ENCODE measurements around the gene CYP4F2. TPM values are rescaled to one million over a fixed set of nuclear protein-coding genes. Genes with fewer than 3 reads are reported as not detected.
"Not testable (repeated sequence)": the region's sequence is repeated elsewhere in the genome, so short reads cannot be mapped to it uniquely, and the experiment has no call there.

The CYP4F2 gene
- total RNA-seq, 1 donor: 1.3 TPM

DNA sequence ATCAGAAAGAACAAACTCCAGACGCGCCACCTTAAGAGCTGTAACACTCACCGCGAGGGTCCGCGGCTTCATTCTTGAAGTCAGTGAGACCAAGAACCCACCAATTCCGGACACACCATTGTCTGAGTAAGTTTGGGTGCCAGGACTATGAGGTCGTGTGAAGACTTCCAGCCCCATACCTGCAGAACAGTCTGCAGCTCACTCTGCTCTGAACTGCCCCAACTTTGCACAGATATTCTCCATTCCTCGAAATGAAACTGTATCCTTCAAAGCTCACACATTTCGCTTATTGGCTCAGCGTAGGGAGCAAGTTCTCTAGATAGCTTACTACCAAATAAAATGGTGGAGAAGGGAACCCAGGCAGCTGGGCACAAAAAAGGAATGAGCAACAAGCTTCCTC, 2.6 kb upstream of the CYP4F2 start:
- no peak for DNase-seq (ENCODE audit: low read depth in 2 of 3, low spot score in 2 of 3)

DNA sequence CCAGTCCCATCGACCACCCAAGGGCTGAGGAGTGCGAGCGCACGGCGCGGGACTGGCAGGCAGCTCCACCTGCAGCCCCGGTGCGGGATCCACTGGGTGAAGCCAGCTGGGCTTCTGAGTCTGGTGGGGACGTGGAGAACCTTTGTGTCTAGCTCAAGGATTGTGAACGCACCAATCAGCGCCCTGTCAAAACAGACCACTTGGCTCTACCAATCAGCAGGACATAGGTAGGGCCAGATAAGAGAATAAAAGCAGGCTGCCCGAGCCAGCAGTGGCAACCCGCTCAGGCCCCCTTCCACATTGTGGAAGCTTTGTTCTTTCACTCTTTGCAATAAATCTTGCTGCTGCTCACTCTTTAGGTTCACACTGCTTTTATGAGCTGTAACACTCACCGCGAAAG, 2.2 kb upstream of the CYP4F2 start:
- peak in 1 of 3 donors; percentile 35 for DNase-seq (ENCODE audit: low read depth in 2 of 3, low spot score in 2 of 3)

DNA sequence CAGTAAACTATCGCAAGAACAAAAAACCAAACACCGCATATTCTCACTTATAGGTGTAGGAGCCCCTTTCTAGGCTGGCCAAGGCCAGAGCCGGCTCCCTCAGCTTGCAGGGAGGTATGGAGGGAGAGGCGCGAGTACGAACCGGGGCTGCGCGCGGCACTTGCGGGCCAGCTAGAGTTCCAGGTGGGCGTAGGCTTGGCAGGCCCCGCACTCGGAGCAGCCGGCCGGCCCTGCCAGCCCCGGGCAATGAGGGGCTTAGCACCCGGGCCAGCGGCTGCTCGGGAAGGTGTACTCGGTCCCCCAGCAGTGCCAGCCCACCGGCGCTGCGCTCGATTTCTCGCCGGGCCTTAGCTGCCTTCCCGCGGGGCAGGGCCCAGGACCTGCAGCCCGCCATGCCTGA, 1.7 kb upstream of the CYP4F2 start:
- DNase-seq (ENCODE audit: low read depth in 2 of 3, low spot score in 2 of 3): not testable (repeated sequence)

DNA sequence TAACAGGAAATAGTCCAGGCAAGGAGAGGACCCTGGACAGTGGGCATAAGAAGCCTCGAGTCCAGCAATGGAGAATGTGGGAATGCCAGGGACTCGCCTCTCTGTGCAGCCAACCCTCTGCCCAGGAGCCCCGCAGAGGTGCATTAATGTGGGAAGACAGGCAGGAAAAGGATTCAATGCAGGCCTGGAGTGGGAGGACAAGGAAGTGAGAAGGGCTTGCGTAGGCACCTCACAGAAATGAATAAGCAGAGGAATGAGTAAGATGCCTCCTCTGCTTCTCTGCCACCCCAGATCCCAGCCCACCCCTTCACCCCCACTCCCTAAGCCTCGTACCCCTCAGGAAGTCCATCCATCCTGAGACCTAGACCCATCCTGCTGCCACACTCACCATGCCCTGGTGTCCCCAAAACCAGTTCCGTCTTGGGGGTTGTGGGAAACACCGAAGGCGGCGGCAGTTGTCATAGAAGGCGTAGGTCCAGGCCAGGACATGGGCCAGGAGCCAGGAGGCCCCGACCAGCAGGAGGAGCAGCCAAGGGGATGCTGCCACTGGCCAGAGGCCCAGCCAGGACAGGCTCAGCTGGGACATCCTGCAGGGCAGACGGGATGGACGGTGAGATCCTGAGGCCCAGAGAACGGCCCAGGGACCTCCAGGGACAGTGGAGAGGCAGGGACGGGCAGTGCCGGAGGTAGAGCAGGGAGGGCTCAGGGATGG, 692 bp downstream of the CYP4F2 start:
- no peak for DNase-seq (ENCODE audit: low read depth in 2 of 3, low spot score in 2 of 3)

DNA sequence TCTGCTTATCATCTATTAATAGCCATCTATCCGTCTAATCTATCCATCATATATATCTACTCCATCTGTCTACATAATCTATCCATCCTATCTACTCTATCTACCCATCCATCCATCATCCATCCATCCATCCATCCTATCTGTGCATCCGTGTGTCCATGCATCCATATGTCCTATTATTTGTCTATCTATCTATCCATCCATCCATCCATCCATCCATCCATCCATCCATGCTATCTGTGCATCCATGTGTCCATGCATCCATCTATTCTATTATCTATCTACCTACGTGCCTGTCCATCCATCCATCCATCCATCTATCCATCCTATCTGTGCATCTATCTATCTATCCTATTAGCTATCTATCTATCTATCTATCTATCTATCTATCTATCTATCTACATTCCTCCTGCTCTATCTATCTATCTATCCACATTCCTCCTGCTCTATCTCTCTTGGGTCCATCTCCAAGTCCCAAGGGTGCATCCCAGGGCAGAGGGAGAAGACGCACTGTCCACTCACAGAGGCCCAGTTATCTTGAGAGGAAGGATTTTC, 1.9 kb downstream of the CYP4F2 start:
- no peak for DNase-seq (ENCODE audit: low read depth in 2 of 3, low spot score in 2 of 3)

DNA sequence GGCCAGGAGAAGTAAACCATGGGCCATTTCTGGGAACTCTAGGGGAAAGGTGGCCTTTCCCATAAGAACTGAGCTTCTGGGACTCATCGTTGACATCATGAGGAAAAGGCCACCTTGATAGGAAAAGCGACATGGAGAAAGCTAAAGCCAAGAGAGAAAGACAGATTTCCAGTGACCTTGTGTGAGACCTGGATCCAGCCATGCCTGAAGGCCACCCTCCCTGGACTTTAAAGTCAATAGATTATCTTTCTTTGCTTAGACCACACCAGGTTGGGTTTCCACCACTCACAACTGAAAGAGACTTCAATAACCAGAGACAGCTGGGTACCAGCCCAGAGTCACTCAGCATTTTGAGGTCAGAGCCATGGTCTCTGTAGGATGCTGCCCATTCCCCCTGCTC, 3.5 kb downstream of the CYP4F2 start:
- DNase-seq (ENCODE audit: low read depth in 2 of 3, low spot score in 2 of 3): no peak

DNA sequence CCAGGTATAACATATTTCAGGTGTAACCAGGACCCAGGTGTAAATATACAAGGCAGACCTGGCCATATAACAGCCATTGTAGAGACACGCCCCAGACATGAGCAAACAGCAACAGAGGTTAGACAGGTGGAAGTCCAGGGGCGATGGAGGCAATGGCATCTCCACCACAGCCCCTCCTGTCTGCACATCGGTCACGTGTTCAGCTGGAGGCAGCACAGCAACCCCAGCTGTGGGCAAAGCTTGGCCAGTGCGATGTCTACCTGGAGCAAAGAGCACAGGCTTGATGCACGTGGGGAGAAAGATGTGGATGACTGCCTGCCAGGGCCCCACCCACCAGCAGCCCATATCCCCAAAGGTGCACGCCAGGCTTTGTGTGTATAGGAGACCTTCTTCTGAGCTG, 4.4 kb downstream of the CYP4F2 start:
- no peak for DNase-seq (ENCODE audit: low read depth in 2 of 3, low spot score in 2 of 3)

DNA sequence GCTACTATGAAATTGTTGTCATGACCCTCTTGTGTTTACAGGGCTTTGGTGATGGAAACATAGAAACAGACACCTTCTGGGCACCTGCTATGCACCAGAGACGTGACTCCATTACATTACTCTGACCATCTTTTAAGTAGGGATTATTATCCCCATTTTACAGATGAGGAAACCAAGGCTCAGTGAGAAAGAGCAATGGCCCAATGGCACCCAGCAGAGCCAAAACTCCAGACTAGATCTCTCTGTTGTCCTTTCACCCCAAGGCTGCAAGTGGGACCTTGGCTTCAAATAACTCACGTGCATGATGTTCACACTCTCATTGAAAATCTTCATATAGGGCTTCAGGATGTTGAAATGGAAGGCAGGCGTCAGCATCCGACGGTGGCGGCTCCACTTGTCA, 5.9 kb downstream of the CYP4F2 start:
- DNase-seq (ENCODE audit: low read depth in 2 of 3, low spot score in 2 of 3): no peak

DNA sequence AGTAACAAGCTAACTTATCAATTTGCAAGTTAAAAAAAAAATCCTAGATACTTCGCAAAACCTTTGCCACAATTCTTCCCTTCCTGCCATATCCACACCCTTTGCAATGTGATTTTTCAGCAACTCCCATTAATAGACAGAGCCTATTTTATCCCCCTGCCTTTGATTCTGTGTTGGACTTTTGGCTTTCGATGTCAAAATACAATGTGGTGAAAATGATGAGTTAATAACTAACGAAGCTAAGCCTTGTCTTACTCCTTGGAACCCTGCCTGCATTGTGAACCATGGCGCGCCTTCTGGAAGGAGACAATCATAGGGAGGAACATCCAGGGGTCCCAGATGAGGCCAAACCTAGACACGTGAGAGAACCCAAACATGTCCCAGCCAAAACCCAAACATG, 6.4 kb downstream of the CYP4F2 start:
- no peak for DNase-seq (ENCODE audit: low read depth in 2 of 3, low spot score in 2 of 3)

DNA sequence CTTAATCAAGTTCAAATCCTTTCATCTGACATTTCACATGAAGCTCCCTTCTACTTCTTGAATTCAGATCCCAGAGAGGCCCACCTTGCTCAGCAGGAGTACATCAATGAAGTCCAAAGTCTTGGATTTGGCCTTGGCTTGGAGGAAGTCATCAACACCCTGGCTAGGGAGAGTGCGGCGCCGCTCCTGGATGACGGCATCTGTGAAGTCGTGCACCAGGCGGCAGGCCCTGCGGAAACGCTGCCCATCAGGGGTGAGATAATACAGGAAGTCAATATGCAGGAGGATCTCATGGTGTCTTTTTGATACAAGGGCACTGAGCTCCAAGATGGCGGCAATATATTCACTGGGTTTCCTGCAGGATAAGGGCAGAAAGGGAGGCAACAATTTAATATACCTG, 8.5 kb downstream of the CYP4F2 start:
- not testable (repeated sequence) for DNase-seq (ENCODE audit: low read depth in 2 of 3, low spot score in 2 of 3)

DNA sequence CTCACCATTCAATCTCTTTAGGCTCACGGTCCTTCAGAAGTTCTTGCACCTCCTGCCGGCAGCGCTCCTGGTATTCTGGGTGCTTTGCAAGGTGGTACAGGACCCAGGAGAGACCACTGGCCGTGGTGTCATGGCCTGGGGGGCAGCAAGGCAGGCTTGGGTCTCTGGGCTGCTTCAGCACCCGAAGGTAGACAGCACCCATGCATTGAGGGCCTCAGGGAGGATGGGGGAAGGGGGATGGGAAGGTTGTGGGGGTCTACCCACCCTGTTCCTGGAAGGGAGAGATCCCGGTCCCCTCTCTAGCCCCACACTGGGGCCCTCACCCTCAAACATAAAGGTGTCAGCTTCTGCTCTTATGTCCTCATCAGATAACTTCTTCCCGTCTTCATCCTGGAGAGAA, 12.0 kb downstream of the CYP4F2 start:
- DNase-seq (ENCODE audit: low read depth in 2 of 3, low spot score in 2 of 3): no peak

DNA sequence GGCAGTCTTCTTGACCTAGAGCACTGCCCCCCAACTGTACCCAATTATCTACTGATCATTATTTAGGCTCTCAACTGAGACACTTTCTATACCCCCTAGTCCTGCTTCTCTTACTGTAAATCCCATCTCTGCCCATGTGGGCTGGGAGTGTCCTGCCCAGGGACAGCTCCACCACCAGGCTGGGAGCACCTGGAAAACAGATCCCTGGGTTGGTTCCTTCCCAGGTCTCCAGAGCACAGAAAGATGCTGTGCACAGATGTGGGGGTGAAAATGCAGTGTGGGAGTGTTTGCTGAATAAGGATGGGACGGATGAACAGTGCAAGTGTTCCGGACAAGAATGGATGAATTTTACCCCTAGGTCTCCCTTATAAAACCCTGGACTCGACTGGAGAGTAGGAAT, 12.7 kb downstream of the CYP4F2 start:
- no peak for DNase-seq (ENCODE audit: low read depth in 2 of 3, low spot score in 2 of 3)

DNA sequence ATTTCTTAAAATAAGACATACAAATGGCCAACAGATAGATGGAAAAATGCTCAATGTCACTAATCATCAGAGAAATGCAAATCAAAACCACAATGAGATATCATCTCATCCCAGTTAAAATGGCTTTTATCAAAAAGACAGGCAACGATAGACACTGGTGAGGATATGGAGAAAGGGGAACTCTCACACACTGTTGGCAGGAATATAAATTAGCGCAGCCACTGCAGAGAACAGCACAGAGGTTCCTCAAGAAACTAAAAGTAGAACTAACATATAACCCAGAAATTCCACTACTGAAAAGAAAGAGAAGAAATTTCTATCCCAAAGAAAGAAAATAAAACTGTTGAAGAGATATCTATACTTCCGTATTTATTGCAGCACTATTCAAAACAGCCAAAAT, 14.5 kb downstream of the CYP4F2 start:
- DNase-seq (ENCODE audit: low read depth in 2 of 3, low spot score in 2 of 3): peak in 1 of 3 donors; percentile 43

DNA sequence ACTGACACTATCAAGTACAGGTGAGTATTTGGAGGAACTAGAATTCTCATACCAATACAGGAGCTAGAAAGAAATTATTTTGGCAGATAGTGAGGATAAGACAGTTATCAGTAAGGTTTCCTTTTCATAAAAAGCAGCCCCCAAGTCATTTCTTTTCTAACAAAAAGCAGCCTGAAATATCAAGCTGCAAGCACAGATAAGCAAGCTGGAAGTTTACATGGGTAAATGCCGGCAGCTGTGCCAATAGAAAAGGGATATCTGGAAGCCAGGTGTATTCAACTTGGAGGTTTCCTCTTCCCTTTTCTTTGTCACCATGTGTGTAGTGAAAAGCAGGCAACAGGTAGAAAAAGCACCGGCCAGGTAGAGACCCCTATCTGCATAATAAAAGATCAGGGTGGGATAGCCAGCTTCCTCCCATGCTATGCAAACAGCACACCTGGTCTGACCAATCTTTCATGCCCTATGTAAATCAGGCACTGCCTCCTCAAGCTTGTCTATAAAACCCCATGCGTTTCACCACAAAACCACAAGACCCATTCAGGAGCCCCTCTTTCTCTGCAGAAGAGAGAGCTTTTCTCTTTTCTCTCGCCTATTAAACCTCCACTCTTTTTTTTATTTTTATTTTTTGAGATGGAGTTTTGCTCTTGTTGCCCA, 22.9 kb downstream of the CYP4F2 start:
- DNase-seq (ENCODE audit: low read depth in 2 of 3, low spot score in 2 of 3): peak in 2 of 3 donors; percentile 57 to 77

DNA sequence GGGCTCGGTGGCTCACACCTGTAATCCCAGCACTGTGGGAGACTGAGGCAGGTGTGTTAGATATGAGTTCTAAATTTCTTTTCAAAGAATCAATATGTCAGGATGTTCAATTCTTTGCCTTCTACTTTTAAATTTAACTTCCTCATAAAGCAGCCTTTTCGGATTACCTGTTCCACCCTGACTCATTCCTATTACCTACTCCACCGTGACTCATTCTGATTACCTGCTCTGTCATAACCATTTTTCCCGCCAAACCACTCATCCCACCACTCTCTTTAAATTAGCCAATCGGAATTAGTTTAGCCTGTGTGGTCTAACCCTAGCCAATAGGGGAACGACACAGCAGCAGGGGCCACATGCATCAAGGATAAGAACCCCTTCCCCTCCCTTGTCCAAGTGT, 24.1 kb downstream of the CYP4F2 start:
- not testable (repeated sequence) for DNase-seq (ENCODE audit: low read depth in 2 of 3, low spot score in 2 of 3)

DNA sequence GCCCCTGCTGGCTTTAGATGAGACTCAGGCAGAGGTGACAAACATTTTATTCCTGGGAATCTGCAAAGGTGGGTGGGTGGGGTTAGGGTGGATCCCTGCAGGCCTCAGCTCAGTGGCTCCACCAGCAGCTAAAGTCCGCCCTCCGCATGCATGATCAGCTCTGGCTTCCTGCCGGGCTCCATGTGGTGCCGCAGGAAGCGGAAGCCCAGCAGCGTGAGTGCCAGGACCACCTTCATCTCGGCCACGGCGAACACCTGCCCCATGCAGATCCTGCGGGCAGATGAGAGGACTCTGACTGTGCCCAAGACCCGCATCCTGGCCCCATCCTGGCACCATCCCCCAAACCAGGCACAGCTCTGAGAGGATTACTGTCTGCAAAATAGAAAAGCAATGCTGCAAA, 26.3 kb downstream of the CYP4F2 start:
- DNase-seq (ENCODE audit: low read depth in 2 of 3, low spot score in 2 of 3): peak in 2 of 3 donors; percentile 36 to 46

DNA sequence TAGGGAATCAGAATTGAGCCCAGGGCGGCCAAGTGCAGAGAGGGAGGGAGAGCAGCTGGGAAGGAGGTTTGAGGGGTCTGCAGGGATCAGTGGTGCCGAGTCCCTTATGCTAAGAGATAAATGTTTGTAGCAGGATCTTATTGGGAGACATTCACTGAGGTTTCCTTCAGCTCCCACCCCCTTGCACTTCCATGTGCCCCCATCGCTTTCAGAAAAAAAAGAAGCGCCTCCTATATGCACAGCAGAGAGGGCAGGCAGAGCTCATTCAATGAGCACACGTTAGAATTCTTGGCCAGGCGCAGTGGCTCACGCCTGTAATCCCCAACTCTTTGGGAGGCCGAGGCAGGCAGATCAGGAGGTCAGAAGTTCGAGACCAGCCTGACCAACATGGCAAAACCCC, 28.0 kb downstream of the CYP4F2 start:
- no peak for DNase-seq (ENCODE audit: low read depth in 2 of 3, low spot score in 2 of 3)

DNA sequence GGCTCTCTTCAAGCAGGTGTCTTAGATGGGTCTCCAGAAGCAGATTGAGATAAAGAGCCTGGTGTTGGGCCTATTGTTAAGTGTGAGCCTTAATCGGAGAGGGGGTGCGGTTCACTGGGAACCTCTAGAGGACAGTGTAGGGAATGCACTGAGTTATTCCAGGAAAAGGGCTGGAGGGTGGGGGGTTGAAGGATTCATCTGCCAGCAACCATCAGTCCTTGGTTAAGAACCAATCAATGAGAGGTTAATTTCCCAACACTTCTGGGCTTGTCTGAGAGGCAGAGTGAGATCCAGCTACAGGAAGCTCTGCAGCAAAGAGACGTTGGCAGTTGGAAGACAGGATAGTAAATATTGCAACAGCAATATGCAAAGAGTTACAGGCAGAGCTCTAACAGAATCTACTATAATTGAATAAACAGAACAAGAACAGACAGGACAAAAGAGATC, 28.7 kb downstream of the CYP4F2 start:
- DNase-seq (ENCODE audit: low read depth in 2 of 3, low spot score in 2 of 3): peak in 2 of 3 donors; percentile 81 to 86

DNA sequence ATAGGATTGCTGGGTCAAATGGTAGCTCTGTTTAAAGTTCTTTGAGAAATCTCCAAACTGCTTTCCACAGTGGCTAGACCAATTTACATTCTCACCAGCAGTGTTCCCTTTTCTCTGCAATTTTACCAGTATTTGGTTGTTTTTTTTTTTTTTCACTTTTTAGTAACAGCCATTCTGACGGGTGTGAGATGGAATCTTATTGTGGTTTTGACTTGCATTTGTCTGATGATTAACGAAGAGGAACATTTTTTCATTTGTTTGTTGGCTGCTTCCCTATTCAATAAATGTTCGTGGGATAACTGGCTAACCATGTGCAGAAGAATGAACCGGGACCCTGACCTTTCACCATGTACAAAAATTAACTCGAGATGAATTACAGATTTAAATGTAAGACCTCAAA, 31.2 kb downstream of the CYP4F2 start:
- peak in 1 of 3 donors; percentile 53 for DNase-seq (ENCODE audit: low read depth in 2 of 3, low spot score in 2 of 3)

DNA sequence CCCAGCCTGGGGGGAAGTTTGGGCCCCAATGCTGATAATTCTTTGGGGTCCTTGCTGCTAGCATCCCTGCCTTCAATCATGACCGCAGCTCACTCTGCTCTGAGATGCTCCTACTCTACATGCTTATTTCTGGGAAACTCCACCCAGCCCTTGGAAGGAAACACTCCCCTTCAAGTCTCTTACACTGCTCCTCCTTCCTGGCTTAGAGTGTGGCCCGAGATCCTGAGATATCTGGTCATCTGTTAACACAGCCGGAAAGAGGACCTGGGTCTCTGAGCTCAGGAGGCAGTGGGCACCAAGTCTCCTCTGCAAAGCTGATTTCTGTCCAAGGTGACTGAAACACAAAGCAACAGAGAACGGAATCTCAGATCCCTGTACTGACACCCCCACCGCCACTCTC, 33.0 kb downstream of the CYP4F2 start:
- DNase-seq (ENCODE audit: low read depth in 2 of 3, low spot score in 2 of 3): no peak

DNA sequence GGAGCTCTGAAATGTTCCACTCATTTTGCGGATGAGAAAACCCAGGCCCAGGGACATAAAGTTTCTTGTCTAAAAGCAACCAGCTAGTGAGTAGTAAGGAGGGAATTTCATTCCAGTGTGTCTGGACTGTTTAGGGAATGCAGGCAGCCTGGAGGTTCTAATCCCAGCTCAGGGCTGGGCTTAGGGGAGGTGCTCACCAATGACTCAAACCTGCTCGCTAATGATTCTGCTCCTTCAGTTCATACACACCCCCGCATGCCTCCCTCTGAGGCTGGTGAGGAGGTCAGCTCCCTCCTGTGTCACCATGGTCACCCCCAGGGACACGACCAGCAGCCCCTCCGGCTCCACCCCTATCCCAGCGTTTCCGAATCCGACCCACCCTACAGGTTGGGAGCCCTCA, 34.6 kb downstream of the CYP4F2 start:
- no peak for DNase-seq (ENCODE audit: low read depth in 2 of 3, low spot score in 2 of 3)

DNA sequence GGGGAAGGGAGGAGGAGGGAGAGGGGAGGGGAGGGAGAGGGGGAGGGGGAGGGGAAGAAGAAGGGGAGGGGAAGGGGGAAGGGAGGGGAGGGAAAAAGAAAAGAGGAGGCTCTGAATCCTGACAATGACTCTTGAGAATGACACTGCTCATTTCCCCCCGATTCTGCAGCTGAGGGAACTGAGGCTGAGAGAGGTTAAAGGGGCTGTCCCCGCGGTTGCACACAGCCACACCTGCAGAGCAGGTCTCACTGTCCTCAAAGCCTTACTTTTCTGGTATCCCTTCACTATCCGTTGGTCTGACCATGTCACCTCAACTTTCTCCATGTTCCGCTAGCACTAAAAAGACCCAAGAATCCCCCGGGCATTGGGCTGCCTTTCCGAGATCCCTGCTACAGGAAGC, 35.4 kb downstream of the CYP4F2 start:
- DNase-seq (ENCODE audit: low read depth in 2 of 3, low spot score in 2 of 3): no peak
